Duodenal mucosa (tissue), 2 donors: ENCODE measurements around the gene ATRNL1.

ENCODE experiments used
- H3K27ac ChIP-seq: one replicate; pipeline ENCODE4 v1.7.0; 2013; ENCODE audit warnings: low read depth, low read length
- H3K27me3 ChIP-seq, 2 donors: one replicate each; pipeline ENCODE4 v1.7.0; 2013; ENCODE audit warnings: low read length in 2 of 2, control low read depth in 1 of 2; ENCODE audit not compliant: insufficient read depth in 2 of 2, control insufficient read depth in 1 of 2
- H3K36me3 ChIP-seq, 2 donors: one replicate each; pipeline ENCODE4 v1.7.0; 2013; ENCODE audit warnings: low read length in 2 of 2, control low read depth in 1 of 2; ENCODE audit not compliant: insufficient read depth in 2 of 2, control insufficient read depth in 1 of 2
- H3K4me1 ChIP-seq, 2 donors: one replicate each; pipeline ENCODE4 v1.7.0; 2013; ENCODE audit warnings: low read length in 2 of 2, control low read depth in 1 of 2; ENCODE audit not compliant: insufficient read depth in 2 of 2, control insufficient read depth in 1 of 2
- H3K4me3 ChIP-seq, 2 donors: one replicate each; pipeline ENCODE4 v1.7.0; 2013; ENCODE audit warnings: low read length in 2 of 2, low read depth in 1 of 2
- H3K9ac ChIP-seq, 2 donors: one replicate each; pipeline ENCODE4 v1.7.0; 2013; ENCODE audit warnings: low read length in 2 of 2, low read depth in 1 of 2
- H3K9me3 ChIP-seq, 2 donors: one replicate each; pipeline ENCODE4 v1.7.0; 2013; ENCODE audit warnings: low read length in 2 of 2, control low read depth in 1 of 2; ENCODE audit not compliant: control insufficient read depth in 1 of 2

Gene ATRNL1

DNA sequence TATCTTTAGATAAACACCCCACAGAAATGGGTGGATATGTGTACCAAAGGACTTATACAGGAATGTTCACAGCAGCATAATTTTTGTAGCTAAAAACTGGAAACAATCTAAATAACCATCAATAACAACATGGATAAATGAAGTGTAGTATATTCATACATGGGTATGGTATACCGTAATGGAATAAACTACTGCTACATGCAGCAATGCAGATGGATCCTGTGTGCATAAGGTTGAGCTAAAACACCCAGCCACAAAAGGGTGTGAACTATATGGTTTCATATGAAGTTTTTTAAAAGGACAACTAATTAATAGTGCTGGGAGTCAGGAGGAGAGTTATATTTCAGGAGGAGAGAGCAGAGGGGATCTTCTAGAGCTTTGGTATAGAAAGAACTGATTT lies 790.2 kb downstream of the ATRNL1 start:
- no peaks in the 10 kb centered on the region for H3K36me3 ChIP-seq
- no peak overlapping the region for H3K27ac ChIP-seq
- no peak overlapping the region for H3K4me3 ChIP-seq
- H3K4me1 ChIP-seq = no peaks in the 10 kb centered on the region
- no peak overlapping the region for H3K9ac ChIP-seq
- H3K27me3 ChIP-seq = no peaks in the 10 kb centered on the region
- H3K9me3 ChIP-seq = no peaks in the 10 kb centered on the region

DNA sequence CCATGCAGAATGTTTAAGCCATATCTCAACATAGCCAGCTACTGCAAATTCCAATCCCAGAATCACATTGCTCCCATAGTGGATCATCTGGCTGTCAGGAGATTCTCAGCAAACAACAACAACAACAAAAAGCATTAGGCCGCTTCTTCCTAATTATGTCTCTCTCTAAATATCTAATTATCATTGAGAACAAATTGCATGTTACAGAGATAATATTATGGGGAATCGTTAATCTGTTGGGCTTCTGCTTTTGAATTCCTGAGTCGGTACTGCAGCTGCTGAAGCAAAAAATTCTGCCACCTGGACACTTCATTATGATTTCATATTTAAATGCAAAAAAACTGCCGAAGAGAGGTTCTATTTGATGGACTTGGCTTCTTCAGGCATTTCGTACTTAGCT lies 791.2 kb downstream of the ATRNL1 start:
- H3K4me1 ChIP-seq = no peaks in the 10 kb centered on the region
- H3K27ac ChIP-seq = no peak overlapping the region
- no peaks in the 10 kb centered on the region for H3K36me3 ChIP-seq
- no peaks in the 10 kb centered on the region for H3K9me3 ChIP-seq
- H3K4me3 ChIP-seq = no peak overlapping the region
- H3K27me3 ChIP-seq = no peaks in the 10 kb centered on the region
- no peak overlapping the region for H3K9ac ChIP-seq

DNA sequence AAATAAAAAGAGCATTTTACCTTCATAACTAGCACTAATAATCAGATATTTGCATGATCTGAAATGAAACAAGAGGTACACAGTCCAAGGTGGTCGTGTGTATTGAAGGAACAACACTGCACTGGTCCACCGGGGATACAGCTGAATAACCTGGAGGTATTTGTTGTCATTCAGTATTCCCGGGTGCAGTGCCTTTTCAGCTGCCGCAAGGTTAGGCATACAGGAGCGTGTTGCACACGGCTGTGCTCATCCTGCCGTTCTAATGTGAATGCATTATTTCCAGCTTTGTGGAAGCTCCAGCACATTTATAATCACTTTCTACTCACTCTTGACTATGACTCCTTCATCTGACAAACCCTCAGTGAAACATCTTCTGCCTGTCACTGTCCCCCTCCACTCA lies 802.0 kb downstream of the ATRNL1 start:
- Histone ChIP-seq H3K4me3 (no peak overlapping the region), H3K36me3 (no peaks in the 10 kb centered on the region), H3K9me3 (no peaks in the 10 kb centered on the region), H3K27ac (no peak overlapping the region), H3K27me3 (no peaks in the 10 kb centered on the region), H3K9ac (no peak overlapping the region), H3K4me1 (no peaks in the 10 kb centered on the region)

DNA sequence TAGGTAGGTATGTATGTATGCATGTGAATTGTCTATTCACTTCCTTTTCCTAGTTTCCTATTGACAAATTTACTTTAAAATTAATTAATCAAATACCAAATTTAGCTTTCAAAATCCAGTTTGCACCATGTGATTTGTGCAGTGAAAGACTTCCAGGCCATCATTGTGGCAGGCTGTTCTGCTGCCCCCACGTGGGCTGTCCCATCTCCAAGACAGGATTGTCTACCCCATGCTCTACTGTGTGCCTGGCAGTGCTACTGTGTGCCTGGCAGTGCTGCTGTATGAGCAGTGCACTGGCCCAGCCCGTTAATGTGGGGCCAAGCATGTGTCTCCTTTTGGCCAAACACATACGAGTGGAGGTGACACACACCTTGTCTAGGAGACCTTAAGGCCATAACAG lies 805.1 kb downstream of the ATRNL1 start:
- Histone ChIP-seq H3K9ac (no peak overlapping the region), H3K4me3 (no peak overlapping the region), H3K27me3 (no peaks in the 10 kb centered on the region), H3K4me1 (no peaks in the 10 kb centered on the region), H3K27ac (no peak overlapping the region), H3K36me3 (no peaks in the 10 kb centered on the region), H3K9me3 (no peaks in the 10 kb centered on the region)

DNA sequence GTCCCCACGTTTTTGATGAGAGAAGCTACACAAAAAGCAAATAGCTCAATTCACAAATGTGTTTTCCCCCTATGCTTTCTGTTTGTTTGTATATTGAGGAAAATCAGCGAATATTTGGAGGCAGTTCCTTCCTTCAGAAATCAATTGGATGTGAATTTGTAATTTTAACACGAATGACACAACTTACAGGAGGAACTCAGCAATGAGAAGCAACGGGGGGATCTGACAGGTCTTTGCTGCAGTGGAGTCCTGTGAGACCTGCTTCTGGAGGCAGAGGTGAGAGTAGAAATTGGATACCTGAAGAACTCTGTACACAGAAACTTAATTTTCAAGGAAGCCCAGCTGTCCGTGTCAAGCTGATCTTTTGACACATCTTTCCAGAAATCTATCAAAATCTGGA lies 809.4 kb downstream of the ATRNL1 start:
- no peaks in the 10 kb centered on the region for H3K9me3 ChIP-seq
- H3K27ac ChIP-seq = no peak overlapping the region

DNA sequence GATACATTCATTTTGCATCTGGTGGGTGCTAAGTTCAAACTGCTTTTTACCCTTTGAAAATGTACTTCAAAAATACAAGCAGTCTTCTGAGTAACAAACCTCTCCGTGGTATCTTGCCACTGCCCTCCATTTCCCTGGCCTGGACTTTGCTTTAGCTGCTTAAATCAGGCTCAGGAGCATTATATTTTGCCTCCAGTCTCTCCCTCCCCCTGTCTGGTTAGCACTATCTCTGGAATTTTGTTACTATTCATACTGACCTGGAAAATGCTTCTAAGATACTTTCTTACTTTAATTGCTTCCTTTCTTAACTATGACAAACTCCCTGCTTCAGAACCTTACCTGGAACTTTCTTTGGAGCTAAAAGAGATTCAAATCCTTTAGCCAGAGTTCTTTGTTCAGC lies 810.0 kb downstream of the ATRNL1 start:
- no peaks in the 10 kb centered on the region for H3K9me3 ChIP-seq
- no peak overlapping the region for H3K4me3 ChIP-seq

More for the DNA sequence above, 809.4 kb downstream of the ATRNL1 start:
- H3K4me3 ChIP-seq = no peak overlapping the region
- no peak overlapping the region for H3K9ac ChIP-seq
- H3K27me3 ChIP-seq = no peaks in the 10 kb centered on the region
- no peaks in the 10 kb centered on the region for H3K36me3 ChIP-seq
- no peaks in the 10 kb centered on the region for H3K4me1 ChIP-seq

DNA sequence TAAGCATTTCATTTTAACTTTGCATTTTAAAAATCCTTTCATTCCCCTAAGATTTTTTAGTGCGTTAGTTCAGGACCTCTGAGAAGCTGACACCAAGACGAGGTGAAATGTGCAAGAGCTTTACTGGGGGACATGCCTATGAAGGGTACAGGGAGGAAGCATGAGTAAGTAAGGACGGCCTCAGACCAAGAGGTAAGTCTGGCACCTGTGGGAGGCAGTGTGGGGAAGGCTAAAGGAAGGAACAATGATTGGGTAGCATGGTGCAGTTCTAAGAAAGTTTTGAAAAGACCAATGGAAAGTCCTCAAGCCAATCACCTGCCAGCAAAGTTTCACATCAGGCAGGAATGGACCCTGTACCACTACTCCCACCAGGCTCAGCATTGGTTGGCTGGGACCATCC lies 810.7 kb downstream of the ATRNL1 start:
- H3K36me3 ChIP-seq = no peaks in the 10 kb centered on the region
- no peaks in the 10 kb centered on the region for H3K27me3 ChIP-seq
- no peak overlapping the region for H3K9ac ChIP-seq
- no peaks in the 10 kb centered on the region for H3K4me1 ChIP-seq
- H3K9me3 ChIP-seq = no peaks in the 10 kb centered on the region
- H3K4me3 ChIP-seq = no peak overlapping the region
- no peak overlapping the region for H3K27ac ChIP-seq

More for the DNA sequence above, 810.0 kb downstream of the ATRNL1 start:
- no peak overlapping the region for H3K27ac ChIP-seq
- no peak overlapping the region for H3K9ac ChIP-seq
- H3K27me3 ChIP-seq = no peaks in the 10 kb centered on the region
- no peaks in the 10 kb centered on the region for H3K36me3 ChIP-seq
- no peaks in the 10 kb centered on the region for H3K4me1 ChIP-seq

DNA sequence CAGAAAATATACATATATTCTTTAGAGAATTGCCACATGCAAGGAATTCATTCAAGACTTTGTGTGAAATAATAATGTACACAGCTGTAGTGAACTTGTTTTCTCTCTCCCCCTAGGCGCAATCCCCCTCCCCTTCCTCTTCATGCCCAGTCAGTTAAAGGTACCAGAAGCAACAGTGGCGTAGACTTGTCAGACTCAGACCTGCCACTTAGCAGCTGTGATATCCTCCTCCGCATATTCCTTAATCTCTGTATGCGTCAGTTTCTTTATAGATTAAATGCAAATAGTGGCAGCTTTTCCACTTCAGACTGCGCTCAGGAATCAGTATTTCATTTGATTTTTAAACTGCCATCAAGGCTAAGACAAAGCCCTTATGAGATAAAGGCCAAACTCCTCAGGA lies 815.9 kb downstream of the ATRNL1 start:
- Histone ChIP-seq H3K4me3 (no peak overlapping the region), H3K27ac (no peak overlapping the region)

DNA sequence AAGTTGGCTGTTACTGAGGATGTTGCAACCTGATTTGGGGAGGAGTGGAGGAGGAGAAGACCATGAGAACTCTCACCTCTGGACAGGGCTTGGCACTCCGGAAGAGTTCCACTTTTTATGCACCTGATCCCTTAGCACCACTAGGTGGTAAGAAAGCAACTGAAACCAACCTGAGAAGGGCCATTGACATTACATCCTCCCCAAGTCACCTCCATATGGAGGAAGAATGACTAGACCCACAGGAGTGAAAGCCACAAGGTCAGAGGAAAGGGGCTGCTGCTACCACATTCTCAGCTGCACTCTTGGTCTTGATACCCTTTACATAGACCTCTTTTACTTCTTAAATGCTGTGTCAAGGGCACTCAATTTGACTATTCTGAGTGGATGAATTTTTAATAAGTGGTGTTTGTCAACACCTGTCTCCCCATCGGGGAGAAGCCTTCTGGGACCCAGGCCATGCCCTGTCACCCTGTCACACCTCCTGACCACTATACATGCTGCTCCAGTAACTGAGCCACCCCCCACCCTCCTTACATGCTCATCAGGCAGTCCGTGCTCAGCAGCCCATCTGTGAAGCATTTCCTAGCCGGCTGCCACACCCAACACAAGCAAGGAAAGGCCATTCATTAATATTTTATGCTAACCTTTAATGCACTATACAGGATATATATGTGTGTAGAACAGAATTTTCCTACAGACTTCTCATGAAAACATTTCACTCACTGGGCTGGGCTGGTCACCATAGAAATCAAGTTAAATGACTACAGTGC lies 817.0 kb downstream of the ATRNL1 start:
- Histone ChIP-seq H3K36me3 (no peaks in the 10 kb centered on the region), H3K27ac (no peak overlapping the region), H3K9me3 (no peaks in the 10 kb centered on the region), H3K27me3 (no peaks in the 10 kb centered on the region), H3K9ac (no peak overlapping the region), H3K4me1 (no peaks in the 10 kb centered on the region), H3K4me3 (no peak overlapping the region)

More for the DNA sequence above, 815.9 kb downstream of the ATRNL1 start:
- H3K9ac ChIP-seq = no peak overlapping the region
- no peaks in the 10 kb centered on the region for H3K36me3 ChIP-seq
- H3K9me3 ChIP-seq = no peaks in the 10 kb centered on the region
- no peaks in the 10 kb centered on the region for H3K27me3 ChIP-seq
- H3K4me1 ChIP-seq = no peaks in the 10 kb centered on the region

DNA sequence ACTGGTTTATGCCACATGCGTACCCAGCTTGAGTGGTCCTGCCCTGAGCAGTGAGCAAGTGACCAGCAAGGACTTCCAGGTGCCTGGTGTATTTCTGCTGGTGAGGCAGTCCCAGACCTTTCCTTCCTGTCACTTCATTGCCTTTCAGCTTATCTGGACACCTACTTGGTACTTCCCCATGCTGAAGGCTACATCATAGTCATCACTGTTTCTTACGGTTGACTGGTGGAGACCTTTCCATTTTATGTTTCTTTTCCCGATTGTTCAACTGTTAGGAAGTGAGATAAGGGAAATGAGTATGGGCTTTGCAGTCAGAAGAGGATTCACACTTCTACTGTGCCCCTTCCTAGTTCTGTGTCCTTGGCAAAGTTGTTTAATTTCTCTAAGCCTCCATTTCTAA lies 821.3 kb downstream of the ATRNL1 start:
- no peak overlapping the region for H3K27ac ChIP-seq
- no peaks in the 10 kb centered on the region for H3K27me3 ChIP-seq
- no peaks in the 10 kb centered on the region for H3K36me3 ChIP-seq
- H3K9ac ChIP-seq = no peak overlapping the region
- no peaks in the 10 kb centered on the region for H3K4me1 ChIP-seq
- H3K9me3 ChIP-seq = no peaks in the 10 kb centered on the region
- no peak overlapping the region for H3K4me3 ChIP-seq
